Ramos (cell line): ENCODE measurements around the gene ZNF217.

Experiments used
- in situ Hi-C: fragments of 300-500 bp; cut with MboI; formaldehyde crosslinking; loops from one replicate; pipeline ENCODE4 v1.14.3; 2022; ENCODE audit warnings: low sequenced_read_pairs; ENCODE audit not compliant: unreplicated experiment

Gene ZNF217

DNA sequence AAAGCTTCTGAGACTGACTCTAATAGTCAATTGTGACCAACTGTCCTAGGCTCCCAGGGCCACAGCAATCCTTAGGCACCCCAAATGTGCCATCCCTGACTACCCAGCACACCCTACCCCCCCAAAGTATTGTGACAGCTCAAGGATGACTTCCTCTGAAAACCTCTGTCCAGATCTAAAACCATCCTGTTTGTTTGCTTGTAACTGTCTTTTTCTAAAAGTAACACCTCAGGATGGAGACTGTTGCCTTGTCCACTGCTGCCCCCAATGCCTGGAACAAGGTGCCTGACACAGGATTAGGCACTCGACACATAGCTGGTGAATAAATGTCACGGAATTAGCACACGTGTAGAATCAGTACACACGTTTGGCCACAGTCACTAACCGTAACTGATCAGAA, 7.7 kb downstream of the ZNF217 start:
- in situ Hi-C loops = loop anchor here (25.0 kb wide), 1 partner anchor 574 kb away; no protein-coding TSS in a partner anchor

DNA sequence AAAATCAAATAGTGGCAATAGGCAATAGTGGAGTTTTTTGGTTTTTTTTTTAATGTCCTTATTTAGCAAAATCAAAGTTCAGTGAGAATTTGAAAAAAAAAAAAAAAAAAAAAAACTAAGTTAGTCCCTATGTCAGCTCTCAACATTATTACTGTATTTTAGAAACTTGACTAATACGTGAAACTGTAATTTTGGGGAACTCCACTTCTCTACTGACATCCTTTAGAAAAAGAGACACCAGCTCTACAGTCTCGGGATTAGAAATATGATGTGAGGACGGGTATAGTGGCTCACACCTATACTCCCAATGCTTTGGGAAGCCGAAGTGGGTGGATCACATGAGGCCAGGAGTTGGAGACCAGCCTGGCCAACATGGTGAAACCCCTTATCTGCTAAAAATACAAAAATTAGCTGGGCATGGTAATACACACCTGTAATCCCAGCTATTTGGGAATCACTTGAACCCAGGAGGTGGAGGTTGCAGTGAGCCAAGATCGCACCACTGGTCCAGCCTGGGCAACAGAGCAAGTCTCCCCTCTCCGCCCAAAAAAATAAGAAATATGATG, 8.6 kb downstream of the ZNF217 start:
- in situ Hi-C loops = loop anchor here (25.0 kb wide), 1 partner anchor 573 kb away; no protein-coding TSS in a partner anchor

DNA sequence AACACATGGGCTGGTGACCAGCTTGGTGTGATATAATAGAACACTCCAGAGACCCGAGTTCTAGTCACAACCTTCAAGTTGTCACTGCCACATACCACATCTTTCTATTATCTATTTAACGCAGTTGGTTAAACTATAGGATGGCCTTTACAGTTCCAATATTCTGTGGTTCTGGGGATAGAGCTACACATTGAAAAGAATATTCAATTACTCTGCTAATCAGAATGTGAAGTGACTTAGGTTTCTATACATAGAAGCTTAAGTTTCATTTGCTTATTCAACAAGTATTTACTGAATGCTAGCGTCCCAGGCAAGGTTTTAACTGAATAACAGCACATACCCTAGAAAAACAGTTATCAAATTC, 9.1 kb downstream of the ZNF217 start:
- in situ Hi-C loops = loop anchor here (25.0 kb wide), 1 partner anchor 572 kb away; no protein-coding TSS in a partner anchor

DNA sequence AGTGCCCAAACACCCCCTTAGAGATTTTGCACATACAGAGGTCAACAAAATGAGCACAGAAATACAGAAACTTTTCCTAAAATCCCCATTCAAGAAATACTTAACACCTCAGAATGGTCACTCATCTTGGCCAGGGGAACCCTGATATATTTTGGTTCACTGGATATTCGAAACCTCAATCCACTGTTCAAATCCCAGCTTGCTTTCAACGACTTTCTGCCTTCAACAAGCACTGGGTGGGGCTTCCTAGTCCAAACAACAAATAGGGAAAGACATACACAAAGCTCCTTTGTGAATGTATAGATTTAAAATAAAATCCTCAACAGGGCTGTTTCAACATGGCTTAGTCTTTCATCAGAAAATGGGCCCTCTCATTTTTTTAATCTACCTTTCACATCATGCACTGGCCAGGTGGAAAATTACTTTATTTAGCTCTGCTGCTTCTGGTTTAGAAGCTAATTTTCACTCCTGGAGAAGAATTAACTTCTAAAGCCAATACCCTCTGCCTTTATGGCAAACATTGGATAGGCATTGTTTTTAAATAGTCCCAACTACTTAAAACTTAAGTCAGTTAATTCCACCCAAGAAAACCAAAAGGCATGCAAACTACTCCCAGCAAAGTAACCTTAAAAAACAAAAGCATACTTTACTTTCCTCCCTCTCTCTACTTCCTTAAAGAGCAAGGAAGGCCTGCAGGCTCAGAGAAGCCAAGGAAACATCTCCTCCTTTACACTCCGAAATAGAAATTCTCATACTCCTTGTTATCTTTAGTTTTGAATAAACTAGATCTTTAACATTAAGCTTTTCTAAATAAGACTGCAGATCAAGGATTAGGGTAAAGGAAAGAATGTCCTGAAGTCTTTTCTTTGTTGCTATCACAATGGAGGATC, 9.7 kb downstream of the ZNF217 start:
- in situ Hi-C loops = loop anchor here (25.0 kb wide), 1 partner anchor 572 kb away; no protein-coding TSS in a partner anchor

DNA sequence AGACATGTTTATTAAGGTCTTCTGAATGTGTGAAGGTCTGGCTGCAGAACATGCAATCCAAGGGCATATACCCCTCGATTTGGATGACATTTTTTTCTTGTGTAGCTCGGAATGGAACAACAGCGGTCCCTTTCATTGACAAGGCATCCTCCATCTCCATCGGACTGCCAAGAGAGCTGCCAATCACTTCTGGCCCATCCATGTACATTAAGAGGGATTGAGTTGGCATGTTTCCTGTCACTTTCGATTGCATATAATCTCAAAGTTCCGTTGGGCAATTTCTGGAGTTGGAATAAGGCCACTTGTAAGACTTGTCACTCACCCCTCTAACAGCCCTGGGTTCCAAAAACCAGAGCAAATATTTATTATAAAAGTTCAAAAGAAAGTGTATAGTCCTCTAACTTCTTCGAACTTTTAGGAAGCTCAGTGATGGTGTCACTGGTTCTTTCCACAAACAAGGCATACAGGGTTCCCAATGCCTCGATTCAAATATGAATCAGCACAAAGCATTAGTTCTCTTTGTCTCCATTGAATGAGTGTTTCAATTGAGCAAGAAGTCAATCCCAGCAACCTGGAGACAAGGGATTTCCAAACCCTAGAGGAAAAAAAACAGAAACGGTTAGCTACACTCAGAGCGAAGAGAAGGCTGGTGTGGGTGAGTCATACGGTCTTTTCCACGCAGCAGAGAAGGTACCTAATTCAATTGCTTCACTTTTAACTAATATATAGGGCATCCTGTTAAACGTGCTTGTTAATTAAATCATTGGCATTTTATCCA, 10.9 kb downstream of the ZNF217 start:
- in situ Hi-C loops = loop anchor here (25.0 kb wide), 1 partner anchor 570 kb away; no protein-coding TSS in a partner anchor

DNA sequence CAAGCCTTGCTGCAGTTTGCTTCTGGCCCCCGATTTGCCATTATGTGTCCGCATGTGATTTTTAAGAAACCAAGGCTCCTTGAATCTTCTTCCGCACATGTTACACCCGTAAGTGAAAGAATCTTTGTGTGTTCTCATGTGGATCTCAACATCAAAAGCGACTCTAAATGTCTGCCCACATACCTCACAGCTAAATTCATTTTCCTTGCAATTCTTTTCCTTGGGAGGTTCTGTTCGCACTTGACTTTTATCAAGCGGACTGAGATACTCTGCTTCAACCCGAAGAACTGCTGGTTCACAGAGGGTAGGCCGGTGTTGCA, 11.4 kb downstream of the ZNF217 start:
- in situ Hi-C loops = loop anchor here (25.0 kb wide), 1 partner anchor 570 kb away; no protein-coding TSS in a partner anchor

DNA sequence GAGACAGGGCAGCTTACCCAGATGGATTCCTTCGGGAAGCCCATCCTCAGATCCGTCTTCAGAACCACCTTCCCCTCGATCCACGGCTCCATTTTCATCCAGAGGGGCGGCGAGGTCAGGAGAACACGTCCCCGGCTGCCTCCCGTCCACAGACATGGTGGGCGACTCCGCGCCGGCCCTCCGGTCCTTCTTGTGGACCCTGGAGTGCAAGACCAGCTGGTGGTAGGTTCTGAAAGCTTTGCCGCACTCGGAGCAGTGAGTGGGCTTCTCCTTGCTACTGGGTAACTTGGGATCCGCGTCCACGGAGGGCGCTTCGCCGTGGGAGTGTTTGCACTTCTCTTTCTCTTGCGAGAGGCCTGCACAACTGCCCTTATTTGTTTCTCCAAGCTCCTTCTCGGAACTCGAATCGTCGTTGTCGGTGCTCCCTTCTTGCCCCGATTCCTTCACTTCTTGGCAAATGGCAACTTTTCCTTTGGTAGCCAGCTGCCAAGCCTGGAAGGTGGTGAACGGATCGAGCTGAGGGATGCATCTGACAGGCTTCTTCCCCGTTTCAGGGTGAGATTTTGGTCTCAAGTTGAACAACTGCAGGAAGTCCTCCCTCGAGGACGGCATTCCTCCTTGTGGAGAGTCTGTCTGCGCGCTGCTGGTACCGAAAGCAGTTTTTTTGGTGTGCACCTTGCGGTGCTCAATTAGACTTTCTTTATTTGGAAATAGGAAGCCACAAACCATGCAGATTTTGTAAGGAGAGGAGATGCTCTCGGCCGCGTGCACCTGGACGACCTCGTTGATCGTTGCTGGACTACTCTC, 12.0 kb downstream of the ZNF217 start:
- in situ Hi-C loops = loop anchor here (25.0 kb wide), 1 partner anchor 569 kb away; no protein-coding TSS in a partner anchor

DNA sequence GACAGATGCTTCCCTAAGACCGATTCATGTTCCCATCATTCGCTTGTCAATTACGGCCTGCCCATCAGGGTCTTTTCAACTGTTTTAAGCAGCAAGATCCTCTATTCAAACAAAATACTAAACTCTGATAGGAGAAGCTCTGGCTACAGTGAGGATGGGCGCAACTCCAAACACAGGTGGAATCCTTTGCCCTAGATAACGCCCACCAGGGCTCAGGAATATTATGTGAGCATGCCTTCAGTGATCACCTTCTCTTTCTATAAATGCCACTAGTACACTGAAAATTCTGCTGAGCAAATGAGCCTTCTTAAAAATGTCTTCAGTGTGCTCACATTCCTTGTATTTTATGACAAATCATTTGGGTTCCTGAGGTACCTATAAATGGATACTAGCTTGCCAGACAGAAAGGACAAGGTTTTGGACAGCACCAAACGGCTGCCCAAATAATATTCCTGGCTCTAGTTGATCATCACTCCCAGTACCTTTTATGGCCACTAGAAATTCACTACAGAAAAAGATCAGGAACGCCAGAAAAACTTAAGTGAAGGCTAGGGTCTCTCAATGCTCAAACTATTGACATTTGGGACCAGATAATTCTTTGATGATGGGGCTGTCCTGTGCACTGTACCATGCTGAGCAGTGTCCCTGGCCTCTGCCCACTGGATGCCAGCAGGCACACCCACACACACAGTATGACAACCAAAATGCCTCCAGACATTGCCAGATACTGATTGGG, 13.1 kb downstream of the ZNF217 start:
- in situ Hi-C loops = loop anchor here (25.0 kb wide), 1 partner anchor 568 kb away; no protein-coding TSS in a partner anchor

DNA sequence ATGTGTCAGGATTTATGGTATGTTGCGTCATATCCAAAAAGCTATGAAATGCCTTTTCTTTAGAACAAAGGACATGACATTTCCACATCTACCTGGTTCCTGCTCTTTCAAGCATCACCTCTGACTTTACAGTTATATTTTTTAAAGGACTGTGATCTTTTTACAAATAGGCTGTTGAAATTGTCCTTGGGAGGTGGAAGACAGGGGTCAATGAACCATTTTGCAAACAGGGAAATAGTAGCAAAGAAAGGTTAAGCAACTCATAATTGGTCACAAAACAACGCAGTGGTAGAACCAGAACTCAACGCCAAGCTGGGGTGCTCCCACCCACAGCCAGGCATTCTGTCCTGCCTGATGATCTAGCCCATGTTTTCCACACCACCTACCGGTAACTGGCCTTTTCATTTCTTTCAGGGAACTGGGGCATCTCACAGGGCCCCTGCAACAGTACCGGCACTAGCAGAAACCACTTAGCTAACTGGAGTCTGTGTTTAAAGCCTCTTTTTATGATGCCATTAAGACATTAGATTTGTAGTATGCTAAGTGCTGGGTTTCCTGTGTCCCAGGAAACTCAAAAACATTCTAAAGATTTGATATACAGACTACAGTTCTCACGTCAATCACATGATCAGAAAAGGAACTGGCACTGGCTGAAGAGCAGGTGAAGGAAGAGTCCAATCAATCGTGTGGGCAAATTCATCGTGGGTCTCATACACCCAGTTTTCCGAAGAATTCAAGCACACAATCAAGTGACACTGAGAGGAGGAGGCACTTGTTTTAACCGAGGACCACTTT, 13.9 kb downstream of the ZNF217 start:
- in situ Hi-C loops = loop anchor here (5.0 to 25.0 kb wide), 2 partner anchors 363 to 567 kb away; no protein-coding TSS in a partner anchor

DNA sequence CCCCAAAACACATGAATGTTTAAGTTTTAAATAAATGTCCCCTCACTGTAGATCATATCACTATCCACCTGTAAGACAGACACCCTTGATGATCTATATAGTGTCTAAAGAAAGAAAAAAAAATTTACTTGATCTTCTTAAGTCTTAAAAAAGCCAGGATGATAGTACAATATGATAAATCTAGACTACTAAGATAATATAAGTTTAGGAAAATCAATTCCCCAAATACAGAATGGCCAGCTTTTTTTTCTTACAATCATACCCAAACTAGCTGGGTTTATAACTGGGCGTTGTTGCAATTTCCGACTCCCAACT, 14.4 kb downstream of the ZNF217 start:
- in situ Hi-C loops = loop anchor here (5.0 to 25.0 kb wide), 2 partner anchors 363 to 567 kb away; no protein-coding TSS in a partner anchor

DNA sequence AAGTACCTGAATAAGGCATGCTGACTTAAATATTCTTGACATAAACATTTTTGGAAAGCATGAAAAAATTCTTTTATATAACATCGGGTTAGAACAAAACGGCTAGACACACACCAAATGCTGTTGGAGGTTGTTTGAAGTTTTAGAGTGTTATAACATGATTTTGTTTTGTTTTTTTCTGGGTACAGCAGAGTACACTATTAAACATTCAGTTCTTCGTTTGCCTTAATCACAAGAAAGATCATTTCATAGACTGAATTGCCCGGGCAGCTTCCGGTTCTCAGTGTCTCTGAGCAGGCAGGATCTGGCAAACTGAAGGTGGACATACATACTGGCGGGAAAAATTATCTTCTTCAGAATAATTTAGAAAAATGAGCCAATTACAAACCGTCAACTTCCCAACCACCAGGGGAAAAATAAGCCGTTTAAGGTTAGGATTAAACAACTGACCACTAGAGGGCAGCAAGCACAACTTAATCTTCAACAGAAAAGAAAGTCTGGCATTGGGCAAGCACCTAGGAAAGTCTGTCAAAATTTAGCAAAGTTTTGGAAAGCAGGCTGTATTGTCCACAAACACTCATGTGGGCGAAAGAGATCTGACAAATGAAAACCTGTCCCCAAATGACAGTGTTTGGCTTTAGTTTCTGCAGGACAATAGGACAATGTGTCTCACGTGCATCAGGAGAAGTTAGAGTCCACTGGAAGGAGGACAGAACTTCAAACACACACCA, 15.0 kb downstream of the ZNF217 start:
- in situ Hi-C loops = loop anchor here (5.0 to 25.0 kb wide), 2 partner anchors 364 to 566 kb away; no protein-coding TSS in a partner anchor

DNA sequence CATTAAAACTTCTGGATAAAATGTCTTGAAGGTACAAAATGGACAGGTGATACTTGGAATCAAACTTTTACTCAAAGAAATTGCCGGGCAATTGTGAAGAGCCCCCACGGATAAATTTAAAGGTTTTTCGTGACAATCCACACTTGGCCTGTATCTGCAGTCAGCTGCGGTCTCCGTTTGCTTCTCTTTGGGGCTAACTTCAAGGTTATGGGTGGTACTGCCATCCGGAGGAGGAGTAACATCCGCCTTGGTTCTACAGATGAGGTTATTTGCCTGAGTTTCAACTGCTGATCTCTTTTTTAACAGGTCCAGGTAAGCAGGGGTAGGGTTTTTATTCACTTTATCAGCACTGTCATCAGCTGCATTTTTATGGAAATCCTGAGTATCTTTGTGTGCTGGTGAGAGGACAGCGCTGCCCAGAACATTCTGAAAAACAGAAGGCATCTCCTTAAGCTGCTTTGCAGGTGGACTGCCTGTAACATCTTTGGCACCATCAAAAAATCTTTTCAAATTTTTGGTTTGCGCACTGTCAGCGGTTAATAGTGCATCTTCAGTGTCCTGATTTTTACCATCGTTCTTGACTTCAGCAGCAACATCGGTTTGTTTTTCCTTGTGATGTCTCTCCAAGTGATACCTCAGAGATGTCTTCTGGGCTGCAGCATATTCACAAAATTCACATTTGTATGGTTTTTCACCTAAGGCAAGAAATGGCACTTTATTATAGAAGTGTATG, 16.9 kb downstream of the ZNF217 start:
- in situ Hi-C loops = loop anchor here (5.0 to 25.0 kb wide), 2 partner anchors 366 to 564 kb away; no protein-coding TSS in a partner anchor

DNA sequence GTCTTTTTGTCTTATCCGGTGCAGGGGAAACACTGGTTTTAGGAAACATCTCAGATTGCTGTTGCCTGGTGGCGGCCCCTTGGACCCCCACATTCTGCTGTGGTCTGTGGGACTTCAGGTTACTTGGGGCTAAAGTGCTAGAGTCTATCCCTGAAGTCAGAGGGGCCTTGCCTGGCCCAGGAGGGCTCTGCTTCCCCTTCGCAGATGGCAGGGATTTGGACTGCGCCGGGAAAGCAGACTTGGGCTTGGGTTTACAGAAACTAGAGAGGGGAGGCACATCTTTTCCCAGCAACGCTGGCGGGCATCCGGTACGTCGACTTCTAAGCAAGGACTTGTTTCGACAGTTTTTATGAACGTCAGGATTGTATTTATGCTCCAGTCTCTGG, 17.5 kb downstream of the ZNF217 start:
- in situ Hi-C loops = loop anchor here (5.0 to 25.0 kb wide), 2 partner anchors 366 to 564 kb away; no protein-coding TSS in a partner anchor

DNA sequence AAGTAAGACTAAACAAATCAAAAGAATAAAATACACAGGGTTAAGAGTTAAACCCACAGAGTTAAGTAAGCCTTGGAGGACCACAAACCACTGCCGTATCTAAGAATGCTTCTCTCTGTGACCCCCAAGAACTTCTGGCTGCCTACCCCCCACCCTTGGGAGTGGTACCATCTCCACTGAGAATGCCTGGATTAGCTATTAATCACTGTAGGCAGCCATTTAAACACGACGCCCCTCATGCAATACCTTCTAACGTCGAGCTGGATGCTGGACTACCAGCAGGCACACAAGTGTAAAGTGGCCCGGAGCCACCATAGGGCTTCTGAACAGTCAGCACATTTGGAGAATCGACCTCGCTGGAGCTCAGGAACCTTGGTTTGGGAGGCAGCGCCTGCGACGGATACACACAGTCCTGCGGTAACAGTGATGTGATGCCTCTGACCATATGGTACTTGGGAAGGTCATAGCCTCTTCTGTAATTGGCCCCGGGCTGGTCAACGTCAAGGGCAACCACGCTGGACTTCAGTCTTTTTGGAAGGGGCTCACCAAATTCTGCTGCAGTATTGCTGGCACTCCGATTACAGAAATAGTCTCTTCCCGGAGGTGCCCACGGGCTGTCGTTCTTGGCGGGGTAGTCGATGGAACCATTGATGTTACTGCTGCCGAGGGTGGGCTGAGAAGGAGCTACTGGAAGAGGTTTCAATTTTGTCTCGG, 18.0 kb downstream of the ZNF217 start:
- in situ Hi-C loops = loop anchor here (5.0 to 25.0 kb wide), 2 partner anchors 367 to 563 kb away; no protein-coding TSS in a partner anchor

DNA sequence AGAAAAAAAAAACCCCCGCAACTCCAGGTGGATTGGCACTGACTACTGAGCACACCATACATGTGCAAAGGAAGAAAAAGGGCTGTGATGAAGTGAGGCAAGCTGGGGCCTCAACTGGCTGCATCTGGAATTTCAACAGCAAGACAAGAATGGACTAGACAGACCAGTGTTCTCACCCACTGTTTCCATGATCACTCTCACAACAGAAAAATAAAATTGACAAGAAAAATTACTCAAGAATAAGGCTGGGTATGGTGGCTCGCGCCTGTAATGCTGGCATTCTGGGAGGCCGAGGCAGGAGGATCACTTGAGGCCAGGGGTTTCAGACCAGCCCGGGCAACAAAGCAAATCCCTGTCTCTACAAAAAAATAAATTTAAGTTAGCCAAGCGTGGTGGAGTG, 18.8 kb downstream of the ZNF217 start:
- in situ Hi-C loops = loop anchor here (5.0 to 25.0 kb wide), 2 partner anchors 367 to 563 kb away; no protein-coding TSS in a partner anchor

DNA sequence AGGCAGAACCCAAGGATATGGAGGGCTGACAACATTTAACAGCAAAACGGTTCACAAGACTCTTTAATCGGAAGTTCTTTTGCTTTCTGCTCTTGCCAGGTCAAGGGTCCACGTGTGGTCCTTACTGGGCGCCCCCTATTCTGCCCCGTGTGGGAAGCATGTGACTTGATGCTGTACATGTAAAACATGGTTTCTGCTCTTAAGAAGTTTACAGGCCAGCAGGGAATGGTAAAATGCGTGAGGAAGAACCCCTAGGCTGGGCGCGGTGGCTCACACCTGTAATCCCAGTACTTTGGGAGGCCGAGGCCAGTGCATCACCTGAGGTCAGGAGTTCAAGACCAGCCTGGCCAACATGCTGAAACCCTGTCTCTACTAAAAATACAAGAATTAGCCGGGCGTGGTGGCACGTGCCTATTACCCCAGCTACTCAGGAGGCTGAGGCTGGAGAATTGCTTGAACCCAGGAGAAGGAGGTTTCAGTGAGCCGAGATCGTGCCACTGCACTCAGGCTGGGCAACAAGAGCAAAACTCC, 19.3 kb downstream of the ZNF217 start:
- in situ Hi-C loops = no loop called here
